ENCODE measurements around the gene MUC4. TPM values are rescaled to one million over a fixed set of nuclear protein-coding genes. Genes with fewer than 3 reads are reported as not detected.
A peak's percentile ranks its signal among the peaks of the same experiment; 100 is the strongest.
"Not testable (repeated sequence)": the region's sequence is repeated elsewhere in the genome, so short reads cannot be mapped to it uniquely, and the experiment has no call there.

The MUC4 gene
- total and polyA plus RNA-seq, 5 donors from 2014 or later, result not detected

GRCh38 chr3:195770841-195771645 lies 40.7 kb downstream of the MUC4 start:
- H3K27me3 ChIP-seq (ENCODE audit: control insufficient read depth, insufficient read depth, low read length); H3K9me3 Mint-ChIP-seq; H3K27ac Mint-ChIP-seq; H3K27me3 Mint-ChIP-seq; H3K36me3 Mint-ChIP-seq; H3K9me3 ChIP-seq (ENCODE audit: control insufficient read depth in 2 of 2, low read length in 2 of 2); DNase-seq; H3K4me3 ChIP-seq (ENCODE audit: low read depth, low read length); H3K27ac ChIP-seq (ENCODE audit: insufficient read depth, low read length, poor library complexity, severe bottlenecking); H3K36me3 ChIP-seq (ENCODE audit: control insufficient read depth, insufficient read depth, low read length); H3K4me1 ChIP-seq (ENCODE audit: control insufficient read depth, insufficient read depth, low read length, poor library complexity, severe bottlenecking); ATAC-seq (ENCODE audit: low read depth in 2 of 2); H3K4me1 Mint-ChIP-seq: not testable (repeated sequence)
- H3K4me3 Mint-ChIP-seq, result peak overlapping the region in 1 of 4 donors; percentile 29

- ATAC-seq (ENCODE audit: low read depth in 2 of 2) (no peak), DNase-seq (peak in 1 of 3 donors; percentile 38)
- Mint-ChIP-seq H3K36me3 (no peaks in the 10 kb centered on the region), H3K27me3 (no peaks in the 10 kb centered on the region), H3K27ac (no peak overlapping the region), H3K9me3 (peaks cover 0 to 3% (median 2%) of the 10 kb centered on the region in 7 donors), H3K4me1 (no peaks in the 10 kb centered on the region), H3K4me3 (peak overlapping the region in 1 of 4 donors; percentile 29)
- Histone ChIP-seq H3K36me3 (ENCODE audit: control insufficient read depth, insufficient read depth, low read length) (no peaks in the 10 kb centered on the region), H3K27ac (ENCODE audit: insufficient read depth, low read length, poor library complexity, severe bottlenecking) (no peak overlapping the region), H3K9me3 (ENCODE audit: control insufficient read depth in 2 of 2, low read length in 2 of 2) (no peaks in the 10 kb centered on the region), H3K4me1 (ENCODE audit: control insufficient read depth, insufficient read depth, low read length, poor library complexity, severe bottlenecking) (no peaks in the 10 kb centered on the region), H3K27me3 (ENCODE audit: control insufficient read depth, insufficient read depth, low read length) (no peaks in the 10 kb centered on the region), H3K4me3 (ENCODE audit: low read depth, low read length) (no peak overlapping the region)
Observed at GRCh38 chr3:195770081-195770840, 41.5 kb downstream of the MUC4 start.

- Histone ChIP-seq H3K27ac (ENCODE audit: insufficient read depth, low read length, poor library complexity, severe bottlenecking) (no peak overlapping the region), H3K4me1 (ENCODE audit: control insufficient read depth, insufficient read depth, low read length, poor library complexity, severe bottlenecking) (no peaks in the 10 kb centered on the region), H3K4me3 (ENCODE audit: low read depth, low read length) (no peak overlapping the region), H3K27me3 (ENCODE audit: control insufficient read depth, insufficient read depth, low read length) (no peaks in the 10 kb centered on the region), H3K36me3 (ENCODE audit: control insufficient read depth, insufficient read depth, low read length) (no peaks in the 10 kb centered on the region), H3K9me3 (ENCODE audit: control insufficient read depth in 2 of 2, low read length in 2 of 2) (no peaks in the 10 kb centered on the region)
- Mint-ChIP-seq H3K27me3 (no peaks in the 10 kb centered on the region), H3K36me3 (no peaks in the 10 kb centered on the region), H3K27ac (no peak overlapping the region), H3K9me3 (peaks cover 0 to 3% (median 2%) of the 10 kb centered on the region in 7 donors), H3K4me1 (no peaks in the 10 kb centered on the region), H3K4me3 (peak overlapping the region in 2 of 4 donors; percentile 16 to 66)
- ATAC-seq (ENCODE audit: low read depth in 2 of 2), result no peak
- no peak for DNase-seq
Observed at GRCh38 chr3:195769551-195769950, 42.2 kb downstream of the MUC4 start.

- H3K27me3 ChIP-seq (ENCODE audit: control insufficient read depth, insufficient read depth, low read length), result no peaks in the 10 kb centered on the region
- H3K27ac Mint-ChIP-seq, result no peak overlapping the region
- DNase-seq, result no peak
- H3K9me3 Mint-ChIP-seq, result peaks cover 0 to 4% (median 2%) of the 10 kb centered on the region in 7 donors
- ATAC-seq (ENCODE audit: low read depth in 2 of 2), result no peak
- no peaks in the 10 kb centered on the region for H3K27me3 Mint-ChIP-seq
- no peak overlapping the region for H3K27ac ChIP-seq (ENCODE audit: insufficient read depth, low read length, poor library complexity, severe bottlenecking)
- no peaks in the 10 kb centered on the region for H3K4me1 ChIP-seq (ENCODE audit: control insufficient read depth, insufficient read depth, low read length, poor library complexity, severe bottlenecking)
- H3K36me3 Mint-ChIP-seq, result no peaks in the 10 kb centered on the region
- no peak overlapping the region for H3K4me3 ChIP-seq (ENCODE audit: low read depth, low read length)
- peak overlapping the region in 1 of 4 donors; percentile 29 for H3K4me3 Mint-ChIP-seq
- H3K36me3 ChIP-seq (ENCODE audit: control insufficient read depth, insufficient read depth, low read length), result no peaks in the 10 kb centered on the region
- H3K4me1 Mint-ChIP-seq, result no peaks in the 10 kb centered on the region
- H3K9me3 ChIP-seq (ENCODE audit: control insufficient read depth in 2 of 2, low read length in 2 of 2), result no peaks in the 10 kb centered on the region
Observed at GRCh38 chr3:195768831-195769303, 42.9 kb downstream of the MUC4 start.

GRCh38 chr3:195768414-195768813 lies 43.3 kb downstream of the MUC4 start:
- H3K27ac ChIP-seq (ENCODE audit: insufficient read depth, low read length, poor library complexity, severe bottlenecking), result no peak overlapping the region
- no peak overlapping the region for H3K27ac Mint-ChIP-seq
- H3K4me3 Mint-ChIP-seq, result peak overlapping the region in 1 of 4 donors; percentile 29
- H3K4me3 ChIP-seq (ENCODE audit: low read depth, low read length), result no peak overlapping the region
- H3K27me3 ChIP-seq (ENCODE audit: control insufficient read depth, insufficient read depth, low read length), result no peaks in the 10 kb centered on the region
- H3K9me3 ChIP-seq (ENCODE audit: control insufficient read depth in 2 of 2, low read length in 2 of 2), result no peaks in the 10 kb centered on the region
- no peaks in the 10 kb centered on the region for H3K4me1 Mint-ChIP-seq
- no peaks in the 10 kb centered on the region for H3K36me3 ChIP-seq (ENCODE audit: control insufficient read depth, insufficient read depth, low read length)
- DNase-seq (no peak), ATAC-seq (ENCODE audit: low read depth in 2 of 2) (no peak)
- peaks cover 0 to 4% (median 0%) of the 10 kb centered on the region in 7 donors for H3K9me3 Mint-ChIP-seq
- H3K36me3 Mint-ChIP-seq, result no peaks in the 10 kb centered on the region
- H3K27me3 Mint-ChIP-seq, result no peaks in the 10 kb centered on the region
- H3K4me1 ChIP-seq (ENCODE audit: control insufficient read depth, insufficient read depth, low read length, poor library complexity, severe bottlenecking), result no peaks in the 10 kb centered on the region

- H3K36me3 Mint-ChIP-seq, result no peaks in the 10 kb centered on the region
- H3K4me3 Mint-ChIP-seq, result peak overlapping the region in 1 of 4 donors; percentile 29
- Histone ChIP-seq H3K27me3 (ENCODE audit: control insufficient read depth, insufficient read depth, low read length) (no peaks in the 10 kb centered on the region), H3K9me3 (ENCODE audit: control insufficient read depth in 2 of 2, low read length in 2 of 2) (no peaks in the 10 kb centered on the region), H3K36me3 (ENCODE audit: control insufficient read depth, insufficient read depth, low read length) (no peaks in the 10 kb centered on the region), H3K4me1 (ENCODE audit: control insufficient read depth, insufficient read depth, low read length, poor library complexity, severe bottlenecking) (no peaks in the 10 kb centered on the region), H3K4me3 (ENCODE audit: low read depth, low read length) (no peak overlapping the region), H3K27ac (ENCODE audit: insufficient read depth, low read length, poor library complexity, severe bottlenecking) (no peak overlapping the region)
- H3K4me1 Mint-ChIP-seq, result no peaks in the 10 kb centered on the region
- no peaks in the 10 kb centered on the region for H3K27me3 Mint-ChIP-seq
- ATAC-seq (ENCODE audit: low read depth in 2 of 2), result no peak
- DNase-seq, result no peak
- H3K27ac Mint-ChIP-seq, result no peak overlapping the region
- peaks cover 0 to 4% (median 0%) of the 10 kb centered on the region in 7 donors for H3K9me3 Mint-ChIP-seq
Observed at GRCh38 chr3:195767792-195768191, 43.9 kb downstream of the MUC4 start.

GRCh38 chr3:195766671-195767070 lies 45.1 kb downstream of the MUC4 start:
- DNase-seq, result no peak
- H3K4me3 Mint-ChIP-seq, result no peak overlapping the region

More at GRCh38 chr3:195766671-195767070, 45.1 kb downstream of the MUC4 start:
- no peak overlapping the region for H3K4me3 ChIP-seq (ENCODE audit: low read depth, low read length)
- Mint-ChIP-seq H3K27ac (no peak overlapping the region), H3K36me3 (no peaks in the 10 kb centered on the region), H3K4me1 (no peaks in the 10 kb centered on the region), H3K27me3 (no peaks in the 10 kb centered on the region), H3K9me3 (peaks cover 0 to 4% (median 0%) of the 10 kb centered on the region in 7 donors)
- no peak for ATAC-seq (ENCODE audit: low read depth in 2 of 2)
- H3K4me1 ChIP-seq (ENCODE audit: control insufficient read depth, insufficient read depth, low read length, poor library complexity, severe bottlenecking), result peaks cover 4% of the 10 kb centered on the region
- H3K27me3 ChIP-seq (ENCODE audit: control insufficient read depth, insufficient read depth, low read length), result no peaks in the 10 kb centered on the region
- no peak overlapping the region for H3K27ac ChIP-seq (ENCODE audit: insufficient read depth, low read length, poor library complexity, severe bottlenecking)
- no peaks in the 10 kb centered on the region for H3K9me3 ChIP-seq (ENCODE audit: control insufficient read depth in 2 of 2, low read length in 2 of 2)
- no peaks in the 10 kb centered on the region for H3K36me3 ChIP-seq (ENCODE audit: control insufficient read depth, insufficient read depth, low read length)

Measured in CD4-positive, CD25-positive, alpha-beta regulatory T cell (primary cell).